A172 (cell line): ENCODE measurements around the gene ADI1. TPM values are rescaled to one million over a fixed set of nuclear protein-coding genes. Genes with fewer than 3 reads are reported as not detected.
"Not testable (repeated sequence)": the region's sequence is repeated elsewhere in the genome, so short reads cannot be mapped to it uniquely, and the experiment has no call there.

Experiments used
- DNase-seq: peaks from one replicate; pipeline ENCODE4 v3.0.0-alpha.2; 2015; ENCODE audit warnings: low spot score
- total RNA-seq: library from RNA; depleted of rRNA; stranded (reverse); fragments of >200 nt; shearing (Covaris generic); gene quantifications from 2 replicates; pipeline ENCODE4 v1.2.3, GENCODE V29; 2014

Gene ADI1
- total RNA-seq, 1 experiment from 2014 or later, result 102 TPM

- DNase-seq, result no peak
Measured at GRCh38 chr2:3464401-3465005, 54.8 kb downstream of the ADI1 start.

- no peak for DNase-seq
Measured at GRCh38 chr2:3463944-3464343, 55.4 kb downstream of the ADI1 start.

GRCh38 chr2:3463186-3463835, 56.0 kb downstream of the ADI1 start:
- DNase-seq, result no peak

GRCh38 chr2:3462493-3463104, 56.7 kb downstream of the ADI1 start:
- no peak for DNase-seq

- peak; percentile 56 for DNase-seq
Measured at GRCh38 chr2:3461801-3462492, 57.4 kb downstream of the ADI1 start.

- DNase-seq, result no peak
Measured at GRCh38 chr2:3460831-3461800, 58.2 kb downstream of the ADI1 start.

- no peak for DNase-seq
Measured at GRCh38 chr2:3460156-3460555, 59.2 kb downstream of the ADI1 start.

- DNase-seq, result no peak
Measured at GRCh38 chr2:3459185-3460015, 59.9 kb downstream of the ADI1 start.

- DNase-seq, result no peak
Measured at GRCh38 chr2:3458396-3459184, 60.7 kb downstream of the ADI1 start.

GRCh38 chr2:3457524-3458395, 61.6 kb downstream of the ADI1 start:
- DNase-seq, result no peak

- no peak for DNase-seq
Measured at GRCh38 chr2:3456125-3456524, 63.2 kb downstream of the ADI1 start.

- DNase-seq, result no peak
Measured at GRCh38 chr2:3454802-3455201, 64.5 kb downstream of the ADI1 start.

- DNase-seq, result not testable (repeated sequence)
Measured at GRCh38 chr2:3454005-3454404, 65.3 kb downstream of the ADI1 start.

GRCh38 chr2:3453190-3453999, 65.9 kb downstream of the ADI1 start:
- DNase-seq, result no peak

- no peak for DNase-seq
Measured at GRCh38 chr2:3451926-3452671, 67.2 kb downstream of the ADI1 start.

- DNase-seq, result no peak
Measured at GRCh38 chr2:3451169-3451568, 68.2 kb downstream of the ADI1 start.

GRCh38 chr2:3450385-3451010, 68.8 kb downstream of the ADI1 start:
- no peak for DNase-seq
